GM12878 (cell line): ENCODE data around the gene ARFGAP2. TPM values are rescaled to one million over a fixed set of nuclear protein-coding genes. Genes with fewer than 3 reads are reported as not detected.

Source experiments
- ATF7 ChIP-seq: fragments of 450-650 bp; IDR thresholded peaks from 2 replicates; pipeline ENCODE4 v1.6.1; 2016; ENCODE audit warnings: low read depth, mild to moderate bottlenecking
- CTCF ChIP-seq, 3 experiments: IDR thresholded peaks in 2 of 3; conservative IDR thresholded peaks in 1 of 3; 2 replicates each; pipeline ENCODE4 v1.5.1; 2011; ENCODE audit warnings: low read depth in 3 of 3, low read length in 3 of 3, mild to moderate bottlenecking in 3 of 3, control low read depth in 2 of 3, moderate library complexity in 2 of 3, inconsistent platforms in 1 of 3, mixed read lengths in 1 of 3; ENCODE audit not compliant: control insufficient read depth in 2 of 3, insufficient read depth in 1 of 3; ENCODE audit errors: extremely low read depth in 1 of 3
- CUX1 ChIP-seq: IDR thresholded peaks from 2 replicates; pipeline ENCODE4 v1.6.1; 2012; ENCODE audit warnings: improper control_type of control experiment, low read depth, low read length; ENCODE audit not compliant: insufficient replicate concordance
- FOXK2 ChIP-seq: fragments of 450-650 bp; IDR thresholded peaks from 2 replicates; pipeline ENCODE4 v1.6.1; 2017; ENCODE audit warnings: mild to moderate bottlenecking, moderate library complexity
- HDGF ChIP-seq: fragments of 450-650 bp; IDR thresholded peaks from 2 replicates; pipeline ENCODE4 v1.6.1; 2016; ENCODE audit warnings: antibody characterized with exemption
- IKZF1 ChIP-seq: fragments of 450-650 bp; conservative IDR thresholded peaks from 2 replicates; pipeline ENCODE4 v1.6.1; 2017; ENCODE audit warnings: antibody characterized with exemption, mild to moderate bottlenecking
- MAX ChIP-seq: IDR thresholded peaks from 2 replicates; pipeline ENCODE4 v1.6.1; 2012; ENCODE audit warnings: low read depth, low read length, improper control_type of control experiment
- MEF2A ChIP-seq: IDR thresholded peaks from 2 replicates; pipeline ENCODE4 v1.6.1; 2011; ENCODE audit warnings: low read depth, mild to moderate bottlenecking, low read length, moderate library complexity; ENCODE audit not compliant: insufficient read depth
- NBN ChIP-seq: fragments of 450-650 bp; IDR thresholded peaks from 2 replicates; pipeline ENCODE4 v1.6.1; 2016
- PAX5 ChIP-seq: IDR thresholded peaks from 2 replicates; pipeline ENCODE4 v1.6.1; 2011; ENCODE audit warnings: low read depth, low read length, borderline replicate concordance
- PBX3 ChIP-seq: IDR thresholded peaks from 2 replicates; pipeline ENCODE4 v1.6.1; 2011; ENCODE audit warnings: mild to moderate bottlenecking, low read depth, low read length, moderate library complexity; ENCODE audit not compliant: insufficient replicate concordance
- PKNOX1 ChIP-seq: fragments of 450-650 bp; IDR thresholded peaks from 2 replicates; pipeline ENCODE4 v1.6.1; 2016; ENCODE audit warnings: mild to moderate bottlenecking
- PML ChIP-seq: IDR thresholded peaks from 2 replicates; pipeline ENCODE4 v1.6.1; 2012; ENCODE audit warnings: low read length, inconsistent platforms
- POLR2A ChIP-seq: IDR thresholded peaks from 2 replicates; pipeline ENCODE4 v1.6.1; 2011; ENCODE audit warnings: low read depth, mild to moderate bottlenecking, low read length
- SMAD1 ChIP-seq: fragments of 450-650 bp; IDR thresholded peaks from 2 replicates; pipeline ENCODE4 v1.6.1; 2018; ENCODE audit warnings: mild to moderate bottlenecking, low read depth; ENCODE audit not compliant: partially characterized antibody
- SMARCA5 ChIP-seq: fragments of 450-650 bp; IDR thresholded peaks from 2 replicates; pipeline ENCODE4 v1.6.1; 2017; ENCODE audit warnings: mild to moderate bottlenecking
- STAT3 ChIP-seq: IDR thresholded peaks from 2 replicates; pipeline ENCODE4 v1.6.1; 2011; ENCODE audit warnings: low read depth, low read length, improper control_type of control experiment
- polyA plus RNA-seq, 11 experiments: library from polyadenylated mRNA; depleted of rRNA in 4 of 11; unstranded in 6 of 11; stranded (reverse) in 5 of 11; fragments of >200 nt; fragmentation: Nextera tagmentation in 4 of 11; fragmentation: Illumina TruSeq in 1 of 11; extraction: Ambion mirVana in 4 of 11; extraction: Trizol in 1 of 11; gene quantifications; 1 replicate in 1 of 11; 2 replicates in 10 of 11; pipeline versions ENCODE4 v1.2.1 to v1.2.3, GENCODE V29; 2011 to 2016; ENCODE audit warnings: inconsistent platforms in 2 of 11, missing spikeins in 2 of 11, low read depth in 1 of 11
- total RNA-seq, 4 experiments: library from RNA; depleted of rRNA in 3 of 4; stranded (reverse); fragments of >200 nt in 3 of 4; fragmentation: Illumina TruSeq in 1 of 4; extraction: Trizol in 1 of 4; gene quantifications; 2 replicates each; pipeline versions ENCODE4 v1.2.1 to v1.2.3, GENCODE V29; 2013 to 2021

ARFGAP2 gene
- total and polyA plus RNA-seq, 10 of the 15 experiments (the other 5 are each of a cell fraction or from before 2014, with no cell fraction given), result 20.9 to 100 (median 75.5) TPM

- no peak for TF ChIP-seq MEF2A
- 0 out of 2 replicates have a peak, but pooled peaks have one; percentile 42 for TF ChIP-seq HDGF
- TF ChIP-seq PKNOX1, result no peak
- no peak for TF ChIP-seq SMAD1
- no peak for TF ChIP-seq FOXK2
- TF ChIP-seq ATF7, result no peak
- TF ChIP-seq SMARCA5, result peak; percentile 48; the same call in 1 of the 2 replicates
- no peak for TF ChIP-seq PBX3
- no peak for TF ChIP-seq CUX1
- peak; percentile 19 to 41 (median 35); a peak in 4 of 6 replicates for TF ChIP-seq CTCF (IDR thresholded peaks at IDR 0.05 in 2 of 3, conservative IDR thresholded peaks at IDR 0.05 in 1 of 3; ENCODE audit: control insufficient read depth in 2 of 3, extremely low read depth in 1 of 3, insufficient read depth in 1 of 3, low read depth in 3 of 3, low read length in 3 of 3)
- 0 out of 2 replicates have a peak, but pooled peaks have one; percentile 6 for TF ChIP-seq PML
- TF ChIP-seq NBN, result 0 out of 2 replicates have a peak, but pooled peaks have one; percentile 30
- TF ChIP-seq MAX, result 0 out of 2 replicates have a peak, but pooled peaks have one; percentile 46
- TF ChIP-seq STAT3, result 0 out of 2 replicates have a peak, but pooled peaks have one; percentile 40
- TF ChIP-seq PAX5, result peak; percentile 21; the same call in 1 of the 2 replicates
- peak; percentile 62; the same call in 1 of the 2 replicates for TF ChIP-seq POLR2A
- 0 out of 2 replicates have a peak, but pooled peaks have one; percentile 21 for TF ChIP-seq IKZF1
Observed at GRCh38 chr11:47216121-47216798, 39.6 kb upstream of the ARFGAP2 start (continued).
